Measurements from ENCODE around the gene ISM1.

DNA sequence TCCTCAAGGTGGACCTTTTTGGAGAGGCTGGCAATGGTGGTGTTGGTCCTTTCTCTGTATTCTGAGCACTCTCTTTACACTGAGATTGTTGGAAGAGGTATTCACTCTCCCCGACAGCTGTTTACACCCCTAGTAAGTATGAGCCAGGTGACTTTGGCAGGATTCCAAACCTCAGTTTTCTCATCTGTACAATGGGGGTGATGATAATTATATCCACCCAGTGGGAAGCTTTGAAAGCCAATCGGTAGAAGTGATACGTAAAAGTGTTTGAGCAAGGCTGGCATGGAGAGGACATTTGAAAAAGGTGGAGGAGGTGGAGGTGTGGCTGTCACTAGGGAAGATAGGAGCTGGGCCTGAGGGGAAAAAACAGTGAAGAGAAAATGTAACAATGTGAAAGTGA lies 35.5 kb downstream of the ISM1 start:
- TF ChIP-seq EGR1 (IDR thresholded peaks at IDR 0.05) (no peak), FOXM1 (IDR thresholded peaks at IDR 0.05; ENCODE audit: borderline replicate concordance, low read depth) (no peak), EP300 (IDR thresholded peaks at IDR 0.05; ENCODE audit: borderline replicate concordance) (no peak), TAF1 (IDR thresholded peaks at IDR 0.05; ENCODE audit: low read depth) (no peak), CEBPB (IDR thresholded peaks at IDR 0.05) (no peak), YY1 (IDR thresholded peaks at IDR 0.05; ENCODE audit: low read depth) (no peak), TEAD4 (IDR thresholded peaks at IDR 0.05) (no peak), CREB1 (IDR thresholded peaks at IDR 0.05; ENCODE audit: low read depth) (no peak), RAD21 (IDR thresholded peaks at IDR 0.05; ENCODE audit: low read depth) (no peak), ZBTB7A (IDR thresholded peaks at IDR 0.05; ENCODE audit: low read depth) (no peak)
- TF ChIP-seq, protein P1, sequence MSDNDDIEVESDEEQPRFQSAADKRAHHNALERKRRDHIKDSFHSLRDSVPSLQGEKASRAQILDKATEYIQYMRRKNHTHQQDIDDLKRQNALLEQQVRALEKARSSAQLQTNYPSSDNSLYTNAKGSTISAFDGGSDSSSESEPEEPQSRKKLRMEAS (IDR thresholded peaks at IDR 0.05) = no peak
- TF ChIP-seq, protein P2, sequence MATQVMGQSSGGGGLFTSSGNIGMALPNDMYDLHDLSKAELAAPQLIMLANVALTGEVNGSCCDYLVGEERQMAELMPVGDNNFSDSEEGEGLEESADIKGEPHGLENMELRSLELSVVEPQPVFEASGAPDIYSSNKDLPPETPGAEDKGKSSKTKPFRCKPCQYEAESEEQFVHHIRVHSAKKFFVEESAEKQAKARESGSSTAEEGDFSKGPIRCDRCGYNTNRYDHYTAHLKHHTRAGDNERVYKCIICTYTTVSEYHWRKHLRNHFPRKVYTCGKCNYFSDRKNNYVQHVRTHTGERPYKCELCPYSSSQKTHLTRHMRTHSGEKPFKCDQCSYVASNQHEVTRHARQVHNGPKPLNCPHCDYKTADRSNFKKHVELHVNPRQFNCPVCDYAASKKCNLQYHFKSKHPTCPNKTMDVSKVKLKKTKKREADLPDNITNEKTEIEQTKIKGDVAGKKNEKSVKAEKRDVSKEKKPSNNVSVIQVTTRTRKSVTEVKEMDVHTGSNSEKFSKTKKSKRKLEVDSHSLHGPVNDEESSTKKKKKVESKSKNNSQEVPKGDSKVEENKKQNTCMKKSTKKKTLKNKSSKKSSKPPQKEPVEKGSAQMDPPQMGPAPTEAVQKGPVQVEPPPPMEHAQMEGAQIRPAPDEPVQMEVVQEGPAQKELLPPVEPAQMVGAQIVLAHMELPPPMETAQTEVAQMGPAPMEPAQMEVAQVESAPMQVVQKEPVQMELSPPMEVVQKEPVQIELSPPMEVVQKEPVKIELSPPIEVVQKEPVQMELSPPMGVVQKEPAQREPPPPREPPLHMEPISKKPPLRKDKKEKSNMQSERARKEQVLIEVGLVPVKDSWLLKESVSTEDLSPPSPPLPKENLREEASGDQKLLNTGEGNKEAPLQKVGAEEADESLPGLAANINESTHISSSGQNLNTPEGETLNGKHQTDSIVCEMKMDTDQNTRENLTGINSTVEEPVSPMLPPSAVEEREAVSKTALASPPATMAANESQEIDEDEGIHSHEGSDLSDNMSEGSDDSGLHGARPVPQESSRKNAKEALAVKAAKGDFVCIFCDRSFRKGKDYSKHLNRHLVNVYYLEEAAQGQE (IDR thresholded peaks at IDR 0.05; ENCODE audit: low read depth) = no peak
